Esophagus muscularis mucosa (tissue), 3 donors: ENCODE data around the gene PNPLA8.

Experiments
- POLR2A ChIP-seq: fragments of 450-650 bp; IDR thresholded peaks from one replicate; pipeline ENCODE4 v1.6.1; 2017; ENCODE audit warnings: antibody characterized with exemption, moderate library complexity, mild to moderate bottlenecking, low read depth
- POLR2AphosphoS5 ChIP-seq, 2 donors: sonication (generic); formaldehyde crosslinking; IDR thresholded peaks; one replicate each; pipeline ENCODE4 v1.6.1; 2017; ENCODE audit warnings: antibody characterized with exemption in 2 of 2
- TF ChIP-seq, protein P1 (sequence below), 3 experiments: fragments of 200-600 bp in 2 of 3; fragments of 450-650 bp in 1 of 3; sonication (generic) in 2 of 3; IDR thresholded peaks; one replicate each; pipeline ENCODE4 v1.5.1; 2017 to 2019; ENCODE audit warnings: antibody characterized with exemption in 3 of 3, mild to moderate bottlenecking in 2 of 3, moderate library complexity in 1 of 3

DNA sequence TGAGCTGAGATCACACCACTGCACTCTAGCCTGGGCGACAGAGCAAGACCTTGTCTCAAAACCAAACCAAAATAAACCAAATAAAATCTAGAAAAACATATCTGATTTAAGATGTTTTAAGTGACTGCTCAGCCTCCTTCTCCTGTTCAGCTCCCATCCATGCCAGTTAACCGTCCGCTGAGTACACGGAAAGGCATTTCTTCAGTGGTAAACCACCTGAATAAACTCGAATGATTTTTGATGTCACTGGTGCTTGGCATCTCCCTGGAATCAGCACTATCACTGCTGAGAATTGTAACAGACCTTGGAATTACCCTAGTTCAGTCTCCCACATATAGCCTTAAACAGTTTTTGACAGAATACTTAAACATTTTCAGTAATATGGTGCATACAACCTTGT lies 45.6 kb downstream of the PNPLA8 start:
- TF ChIP-seq, protein P1, sequence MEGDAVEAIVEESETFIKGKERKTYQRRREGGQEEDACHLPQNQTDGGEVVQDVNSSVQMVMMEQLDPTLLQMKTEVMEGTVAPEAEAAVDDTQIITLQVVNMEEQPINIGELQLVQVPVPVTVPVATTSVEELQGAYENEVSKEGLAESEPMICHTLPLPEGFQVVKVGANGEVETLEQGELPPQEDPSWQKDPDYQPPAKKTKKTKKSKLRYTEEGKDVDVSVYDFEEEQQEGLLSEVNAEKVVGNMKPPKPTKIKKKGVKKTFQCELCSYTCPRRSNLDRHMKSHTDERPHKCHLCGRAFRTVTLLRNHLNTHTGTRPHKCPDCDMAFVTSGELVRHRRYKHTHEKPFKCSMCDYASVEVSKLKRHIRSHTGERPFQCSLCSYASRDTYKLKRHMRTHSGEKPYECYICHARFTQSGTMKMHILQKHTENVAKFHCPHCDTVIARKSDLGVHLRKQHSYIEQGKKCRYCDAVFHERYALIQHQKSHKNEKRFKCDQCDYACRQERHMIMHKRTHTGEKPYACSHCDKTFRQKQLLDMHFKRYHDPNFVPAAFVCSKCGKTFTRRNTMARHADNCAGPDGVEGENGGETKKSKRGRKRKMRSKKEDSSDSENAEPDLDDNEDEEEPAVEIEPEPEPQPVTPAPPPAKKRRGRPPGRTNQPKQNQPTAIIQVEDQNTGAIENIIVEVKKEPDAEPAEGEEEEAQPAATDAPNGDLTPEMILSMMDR (IDR thresholded peaks at IDR 0.05), result no peak
- TF ChIP-seq POLR2A (no peak), POLR2AphosphoS5 (IDR thresholded peaks at IDR 0.05) (no peak)
